Stimulated activated CD4-positive, alpha-beta T cell treated with anti-CD3 and anti-CD28 coated beads, Interleukin-2, amount 100 ng/mL, for 48 hours (primary cell): Measurements from ENCODE around the gene MCTP2.
A peak's percentile ranks its signal among the peaks of the same experiment; 100 is the strongest.

ENCODE experiments used
- DNase-seq, 2 donors: peaks; one replicate each; pipeline ENCODE4 v3.0.0-alpha.2; 2020

Gene MCTP2

DNA sequence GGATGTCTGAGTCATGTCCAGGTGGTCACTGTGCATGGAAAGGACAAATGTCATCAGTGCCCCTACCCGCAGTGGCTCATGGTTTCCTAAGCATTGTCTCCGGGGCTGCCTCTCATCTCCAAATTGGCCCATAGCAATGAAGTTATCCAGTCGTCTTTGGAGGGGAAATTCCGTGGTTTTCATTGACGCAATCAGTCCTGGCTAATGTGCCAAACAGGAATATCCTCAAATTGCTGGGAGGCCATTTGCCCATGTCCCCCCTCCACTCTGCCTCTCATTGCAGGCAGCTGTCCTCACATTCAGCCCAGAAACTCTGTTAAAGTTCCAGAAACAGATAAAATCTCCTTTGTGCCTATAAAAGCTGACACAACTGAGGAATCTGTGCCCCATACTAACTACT is 81.6 kb downstream of the MCTP2 start:
- no peak for DNase-seq

DNA sequence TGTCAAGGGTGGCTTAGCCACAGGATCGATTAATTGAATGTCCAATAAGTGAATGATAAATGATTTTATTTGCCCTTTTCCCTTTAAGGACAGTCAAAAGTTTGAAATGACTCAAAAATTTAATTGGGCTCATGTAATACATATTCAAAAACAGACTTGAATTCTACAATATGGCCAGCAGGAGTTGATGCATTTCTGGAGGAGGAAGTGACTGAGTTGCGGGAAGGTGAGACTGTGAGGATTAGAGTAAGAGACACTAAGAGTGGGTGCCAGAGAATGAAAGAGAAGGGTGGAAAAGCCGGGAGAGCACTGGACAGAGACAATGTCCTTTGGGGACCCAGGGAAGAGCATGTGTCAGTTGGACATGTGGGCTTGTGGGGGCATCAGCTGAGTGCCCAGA is 83.3 kb downstream of the MCTP2 start:
- no peak for DNase-seq

DNA sequence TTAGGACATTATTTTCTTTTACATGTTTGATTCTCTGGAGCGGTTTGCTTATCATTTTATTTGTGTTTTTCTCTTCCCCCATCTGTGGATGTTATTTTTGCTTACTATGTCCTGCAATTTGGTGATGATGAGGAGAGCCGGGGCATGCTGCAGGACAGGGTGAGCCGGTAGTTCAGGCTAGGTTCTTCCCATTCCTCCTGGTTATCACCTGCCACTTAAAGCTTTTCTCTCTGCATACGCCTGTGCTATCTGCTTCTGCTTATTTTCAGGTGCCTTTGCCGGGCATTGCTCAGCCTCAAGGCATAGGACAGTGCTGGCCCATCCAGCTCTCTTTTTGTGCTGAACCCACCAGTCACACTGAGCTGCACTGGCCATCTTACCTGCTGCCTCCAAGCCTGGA is 85.8 kb downstream of the MCTP2 start:
- no peak for DNase-seq

DNA sequence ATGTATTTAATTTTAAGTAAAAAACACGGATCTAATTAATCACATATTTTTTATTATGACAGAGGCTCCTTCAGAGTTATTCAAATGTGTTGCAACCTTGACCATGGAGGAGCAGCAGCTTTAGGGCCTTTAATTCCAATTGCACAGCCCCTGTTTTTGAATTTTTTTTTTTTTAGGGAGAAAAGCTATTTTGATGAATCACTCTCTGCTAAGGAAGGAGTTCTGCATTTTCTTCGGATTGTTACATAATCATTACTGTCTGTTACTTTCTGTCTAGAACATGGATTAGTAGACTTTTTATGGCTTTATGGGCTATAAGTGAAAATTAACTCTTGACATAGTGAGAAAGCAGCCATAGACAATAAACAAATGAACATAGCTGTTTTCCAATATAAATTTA is 90.8 kb downstream of the MCTP2 start:
- no peak for DNase-seq

DNA sequence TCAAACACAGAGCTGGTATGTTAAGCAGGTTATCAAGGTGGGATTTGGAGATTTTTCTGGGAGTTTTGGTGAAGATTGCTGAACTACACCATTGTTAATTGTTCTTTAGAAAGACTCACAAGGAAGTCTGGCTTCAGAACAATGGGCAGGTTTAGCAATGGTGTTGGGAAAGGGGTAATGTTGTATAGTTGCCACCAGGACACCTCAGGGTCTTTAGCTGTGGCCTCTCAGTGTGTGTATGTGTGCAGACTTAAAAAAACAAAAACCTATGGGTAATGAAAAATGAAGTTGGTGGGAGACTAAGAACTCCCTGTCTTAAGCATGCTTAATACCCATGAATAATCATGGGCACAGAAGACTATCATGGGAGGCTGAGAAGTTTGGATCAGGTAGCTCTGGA is 91.7 kb downstream of the MCTP2 start:
- DNase-seq: no peak

DNA sequence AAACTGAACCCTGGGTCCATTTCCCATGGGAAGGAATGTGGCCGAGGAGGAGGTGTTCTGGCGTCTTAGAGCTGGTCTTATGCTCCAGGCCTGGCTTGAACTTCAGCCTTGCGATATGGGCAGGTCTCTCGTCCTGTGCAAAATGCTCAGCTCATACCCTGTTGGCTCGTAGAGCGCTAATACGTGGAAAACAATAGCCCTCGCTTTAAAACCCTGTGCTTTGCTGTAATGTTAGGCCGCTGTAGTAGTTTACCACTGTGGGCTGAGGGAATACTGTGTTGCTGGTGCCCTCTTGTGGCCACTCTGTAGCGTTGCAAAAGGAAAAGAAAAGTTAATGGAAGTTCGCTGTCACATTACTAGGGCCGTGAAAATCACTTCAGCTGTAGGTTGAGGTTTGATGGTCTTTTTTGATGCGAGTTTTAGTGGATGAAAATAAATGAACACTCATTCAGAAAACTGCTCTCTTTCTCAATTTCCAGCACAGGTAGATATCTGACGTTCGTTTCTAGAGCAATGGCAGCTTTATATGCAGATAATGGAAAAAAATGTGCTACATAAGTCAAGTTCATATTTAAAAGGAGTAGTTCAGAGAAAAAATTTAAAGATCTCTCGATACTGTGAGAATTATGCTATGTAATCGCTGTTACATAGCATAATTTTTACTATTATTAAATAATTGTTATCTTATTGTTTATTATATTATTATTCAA is 92.9 kb downstream of the MCTP2 start:
- peak; percentile 28 to 57 for DNase-seq

DNA sequence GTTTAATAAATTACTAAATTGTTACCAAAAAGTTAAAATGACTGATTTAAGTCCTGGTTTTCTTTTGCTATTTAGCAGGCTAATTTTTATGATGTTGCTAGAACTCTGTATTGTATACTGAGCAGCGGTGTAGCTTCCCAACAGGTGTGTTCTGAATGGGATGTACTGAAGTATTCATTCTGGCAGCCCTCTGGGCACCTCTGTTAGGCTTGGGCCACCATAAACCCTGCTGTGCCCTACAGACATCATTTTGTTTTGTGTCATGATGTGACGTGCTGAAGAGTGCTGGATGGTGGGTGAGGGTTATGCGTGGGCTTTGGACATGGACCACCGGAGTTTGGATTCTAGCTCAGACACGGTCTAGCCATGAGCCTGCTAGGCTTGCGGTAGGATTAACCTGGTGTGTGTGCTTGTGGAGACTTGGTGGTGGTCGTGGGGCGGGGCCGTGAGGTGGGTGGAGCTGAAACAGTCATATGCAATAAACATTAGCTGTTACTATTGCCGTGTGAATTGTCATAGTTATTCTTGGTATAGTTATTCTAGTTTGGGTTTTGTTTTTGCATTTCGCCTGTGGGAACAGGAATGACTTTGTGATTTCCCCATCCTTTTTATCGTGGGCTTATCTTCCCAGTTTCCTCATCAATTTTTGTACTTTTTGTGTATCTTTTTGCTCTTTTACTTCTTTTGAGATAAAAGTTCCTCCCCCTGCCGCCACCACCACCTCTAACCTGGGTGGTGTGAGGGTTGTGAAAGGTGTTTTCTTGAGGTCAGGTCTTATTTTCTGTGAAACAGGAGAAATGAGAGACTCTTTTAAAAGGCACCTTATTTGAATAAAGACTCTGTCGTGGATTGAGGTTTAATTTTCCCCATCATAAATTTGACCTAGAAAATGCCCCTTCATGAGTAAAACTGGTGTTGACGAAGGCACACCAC is 93.7 kb downstream of the MCTP2 start:
- DNase-seq: no peak

DNA sequence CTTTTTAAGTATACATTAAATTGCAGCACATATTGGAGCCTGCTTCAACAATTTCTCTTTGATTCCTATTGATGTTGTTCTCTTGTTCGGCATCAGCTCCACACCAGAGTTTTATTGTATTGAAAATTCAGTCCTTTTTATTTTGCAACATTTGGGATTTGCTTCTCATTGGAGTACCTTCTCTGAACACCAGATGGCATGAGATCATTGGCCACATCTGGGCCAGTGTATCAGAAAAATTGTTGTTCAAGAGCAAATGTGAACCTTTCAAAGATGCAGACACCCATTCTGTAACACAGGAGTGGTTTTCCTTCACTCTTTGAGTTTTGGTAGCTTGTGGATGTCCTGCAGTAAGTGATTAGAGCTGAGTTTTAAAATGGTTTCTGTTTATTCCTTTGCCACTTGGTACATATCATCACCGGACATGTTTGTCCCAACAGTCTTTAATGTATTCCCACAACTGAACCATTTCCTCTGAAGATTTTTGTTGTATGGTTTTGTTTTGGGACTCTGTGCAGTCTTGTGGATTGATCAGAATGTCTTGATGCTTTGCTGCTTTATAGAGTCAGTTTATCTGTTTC is 96.1 kb downstream of the MCTP2 start:
- DNase-seq: no peak

DNA sequence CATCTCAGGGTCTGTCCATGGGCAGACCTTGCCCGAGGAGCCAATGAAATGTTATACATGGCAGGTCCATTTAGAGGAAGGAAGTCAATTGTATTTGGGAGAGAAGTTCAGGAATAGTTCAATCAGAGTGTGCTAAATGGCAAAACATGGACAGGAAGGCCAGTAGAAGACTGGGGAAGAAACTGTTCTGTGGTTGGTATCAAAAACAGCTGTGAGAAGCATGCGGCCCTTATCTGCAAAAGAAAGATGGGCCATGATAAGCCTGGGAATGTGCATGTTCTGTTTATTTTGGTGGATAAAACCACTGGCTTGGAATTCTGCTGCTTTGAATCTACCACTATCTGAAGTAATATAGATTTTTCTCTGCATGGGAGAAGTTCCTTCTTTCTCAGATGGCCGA is 100.4 kb downstream of the MCTP2 start:
- DNase-seq: no peak

DNA sequence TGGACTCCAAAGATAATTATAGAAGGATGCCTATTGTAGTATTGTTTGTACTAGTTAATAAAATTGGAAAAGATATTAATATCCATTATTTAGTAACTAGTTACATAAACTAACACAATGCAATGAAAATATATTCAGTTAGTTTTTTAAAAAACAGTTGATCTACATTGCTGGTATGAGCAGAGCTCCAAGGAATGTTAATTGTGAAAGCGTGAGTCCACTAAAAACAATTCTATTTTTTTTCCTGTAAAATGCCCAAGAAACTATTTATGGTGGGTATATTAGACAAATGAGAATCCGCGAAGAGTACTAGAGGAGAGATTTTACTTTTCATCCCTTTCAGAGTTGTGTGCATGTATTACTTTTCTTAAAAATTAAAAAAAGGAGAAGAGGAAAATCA is 104.3 kb downstream of the MCTP2 start:
- DNase-seq: no peak

DNA sequence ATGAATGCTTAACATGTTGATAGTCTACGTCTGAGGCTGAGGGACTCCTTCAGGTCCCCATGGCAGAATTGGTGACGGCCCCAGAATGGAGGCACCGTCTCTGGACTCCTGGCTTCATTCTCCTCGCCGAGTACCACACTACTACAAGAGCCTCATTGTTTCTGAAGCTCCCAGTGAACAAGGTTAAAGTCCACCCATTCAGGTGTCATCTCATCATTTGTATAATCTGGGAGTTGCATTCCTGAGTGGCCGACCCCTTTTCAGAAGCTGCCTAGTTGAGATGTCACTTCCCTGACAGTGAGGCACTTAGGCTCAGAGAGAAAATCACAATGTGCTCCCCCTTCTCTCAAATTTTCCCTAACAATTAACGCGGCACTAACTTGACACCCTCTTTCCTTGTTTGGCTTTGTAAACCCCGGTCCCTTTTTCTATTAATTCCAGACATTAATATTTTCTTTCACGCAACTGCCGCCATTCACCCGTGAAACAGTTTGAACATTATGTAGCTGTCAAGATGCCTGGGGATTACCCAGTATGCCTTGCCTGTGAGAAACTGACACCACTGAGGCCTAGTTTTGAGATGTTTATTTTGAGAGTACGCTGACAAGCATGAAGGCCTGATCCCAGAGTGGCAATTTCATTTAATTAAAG is 105.6 kb downstream of the MCTP2 start:
- no peak for DNase-seq

DNA sequence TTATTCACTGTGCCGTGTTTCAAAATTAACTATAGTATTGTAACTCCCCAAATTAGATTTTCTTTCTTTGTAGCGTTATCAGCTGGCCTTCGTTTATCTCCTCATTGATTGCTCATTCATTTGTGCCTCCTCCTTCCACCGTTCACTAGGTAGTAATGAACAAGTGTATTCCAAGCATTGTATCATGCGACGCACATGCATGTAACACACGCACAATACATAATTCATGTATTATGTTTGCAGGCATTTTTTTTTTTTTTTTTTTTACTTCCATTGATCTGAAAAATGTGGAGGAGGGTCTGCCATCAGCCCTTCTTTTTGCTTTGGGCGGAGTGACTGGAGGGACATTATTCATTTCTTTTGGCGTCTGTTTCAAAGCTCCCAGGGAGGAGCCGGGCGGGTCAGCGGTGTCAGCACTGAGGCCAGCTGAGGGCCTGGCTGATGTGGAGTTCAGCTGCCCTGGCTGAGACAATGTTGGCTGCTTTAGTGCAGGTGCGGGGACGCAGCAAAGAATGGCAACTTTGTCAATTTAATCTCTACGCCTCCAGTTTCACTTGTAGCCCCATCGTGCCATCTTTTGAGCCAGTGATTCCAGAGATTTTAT is 107.0 kb downstream of the MCTP2 start:
- DNase-seq: no peak

DNA sequence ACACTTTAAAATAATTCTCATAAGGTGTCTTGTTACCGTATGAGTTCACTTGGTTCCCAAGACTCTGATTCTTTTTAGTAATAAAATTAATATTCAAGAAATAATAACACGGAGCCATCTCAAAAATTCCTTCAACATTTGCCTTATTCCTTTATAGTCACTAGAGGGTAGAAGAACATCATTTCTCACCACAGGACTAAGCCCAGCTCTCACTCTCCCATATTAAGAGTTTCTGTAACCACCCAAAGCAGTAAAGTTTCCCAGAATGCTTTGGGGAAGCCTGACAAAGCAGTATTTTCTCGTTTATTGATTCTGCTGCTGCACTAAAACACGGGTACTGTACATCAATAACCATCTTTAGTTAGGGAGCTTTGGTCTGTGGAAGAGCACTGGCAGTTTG is 114.9 kb downstream of the MCTP2 start:
- no peak for DNase-seq

DNA sequence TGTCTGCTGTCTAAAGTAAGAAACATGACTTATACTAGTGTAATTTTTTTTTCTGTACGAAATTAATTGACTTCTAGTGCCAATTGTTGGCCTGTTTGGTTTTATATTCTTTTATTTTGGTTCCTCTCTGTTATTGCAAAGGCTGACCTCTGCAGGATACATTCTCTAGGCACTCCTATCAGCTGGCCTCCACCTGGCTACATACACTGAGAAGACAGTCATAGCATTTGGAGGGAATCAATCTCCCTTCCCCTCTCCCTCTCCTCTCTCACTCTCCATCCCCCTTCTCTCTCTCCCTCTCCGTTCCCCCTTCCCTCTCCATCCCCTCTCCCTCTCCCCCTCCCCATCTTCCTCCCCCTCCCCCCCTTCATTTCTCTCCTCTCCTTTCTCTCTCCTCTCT is 116.7 kb downstream of the MCTP2 start:
- no peak for DNase-seq

DNA sequence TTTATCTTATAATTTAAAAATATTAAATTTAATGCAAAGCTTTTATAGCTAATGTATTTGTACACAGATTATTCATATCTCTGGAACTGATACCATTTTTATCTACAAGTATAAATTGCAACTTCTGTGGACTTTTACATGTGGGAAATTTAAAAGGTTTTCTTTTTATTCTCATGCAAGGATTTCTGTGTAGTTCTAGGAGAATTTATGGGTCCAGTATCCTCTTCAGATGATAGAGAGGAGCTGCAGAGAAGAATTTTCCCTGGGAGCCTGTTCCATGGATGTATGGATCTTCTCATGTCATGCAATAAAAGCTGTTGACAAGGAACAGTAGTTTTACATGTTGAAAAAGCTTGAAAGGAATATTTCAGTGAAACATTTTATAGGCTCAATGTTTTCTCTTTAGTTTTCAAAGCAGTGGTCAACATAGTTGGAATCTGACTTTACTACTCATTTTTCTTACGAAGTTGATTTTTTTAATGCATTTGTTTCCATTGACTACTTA is 119.7 kb downstream of the MCTP2 start:
- DNase-seq: no peak

DNA sequence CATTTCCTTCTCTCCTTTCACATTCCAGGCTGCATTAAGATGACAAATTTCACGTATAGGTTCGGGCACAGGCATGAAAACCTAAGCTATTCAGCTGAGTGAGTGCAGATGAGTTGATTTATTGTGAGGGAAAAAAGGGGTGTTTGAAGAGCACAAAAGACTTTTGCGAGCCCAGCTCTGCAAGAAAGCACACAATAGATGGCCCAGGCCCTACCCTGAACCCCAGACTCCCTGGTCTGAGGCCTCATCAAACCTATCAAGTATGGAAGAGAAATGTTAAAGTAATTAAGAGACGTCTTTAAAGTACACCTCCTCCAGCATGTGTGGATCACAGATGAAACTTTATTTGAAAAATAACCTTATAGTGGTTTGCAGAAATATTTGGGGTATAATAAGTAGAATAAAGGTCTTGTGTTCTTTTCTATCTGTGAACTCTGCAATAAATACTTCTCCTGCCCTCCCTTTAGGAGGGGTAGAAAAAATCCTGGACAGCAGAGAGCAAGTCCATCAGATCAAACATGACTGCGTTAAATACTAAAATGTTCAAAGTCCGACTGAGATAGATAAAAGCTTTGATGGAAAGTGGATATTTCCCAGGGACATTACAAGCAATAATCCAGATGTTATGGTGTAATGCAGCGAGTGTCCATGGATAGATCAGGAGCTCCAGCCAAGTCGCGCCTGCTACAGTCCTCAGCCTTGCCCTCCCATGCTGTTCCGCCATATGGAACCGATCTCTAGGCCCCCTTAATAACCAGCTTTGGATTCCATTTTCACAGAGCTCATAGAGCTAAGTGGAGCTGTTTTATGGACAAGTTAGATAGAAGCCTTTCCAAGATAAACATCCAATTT is 121.5 kb downstream of the MCTP2 start:
- no peak for DNase-seq

DNA sequence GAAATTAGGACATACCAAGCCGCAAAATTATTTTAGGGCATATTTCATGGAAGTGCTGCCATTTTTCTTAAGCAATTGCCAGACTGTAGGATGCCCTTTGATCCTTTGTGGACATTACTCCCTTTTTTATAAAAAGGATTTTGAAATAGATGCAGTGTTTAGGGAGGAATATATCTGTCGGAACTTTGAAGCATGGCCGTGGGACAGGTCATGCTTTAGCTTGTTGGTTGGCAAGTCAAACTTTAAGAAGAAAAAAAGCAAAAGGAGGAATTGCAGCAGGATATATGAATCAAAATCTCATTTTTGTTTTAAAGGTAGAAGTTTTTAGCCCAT is 122.1 kb downstream of the MCTP2 start:
- DNase-seq: no peak

DNA sequence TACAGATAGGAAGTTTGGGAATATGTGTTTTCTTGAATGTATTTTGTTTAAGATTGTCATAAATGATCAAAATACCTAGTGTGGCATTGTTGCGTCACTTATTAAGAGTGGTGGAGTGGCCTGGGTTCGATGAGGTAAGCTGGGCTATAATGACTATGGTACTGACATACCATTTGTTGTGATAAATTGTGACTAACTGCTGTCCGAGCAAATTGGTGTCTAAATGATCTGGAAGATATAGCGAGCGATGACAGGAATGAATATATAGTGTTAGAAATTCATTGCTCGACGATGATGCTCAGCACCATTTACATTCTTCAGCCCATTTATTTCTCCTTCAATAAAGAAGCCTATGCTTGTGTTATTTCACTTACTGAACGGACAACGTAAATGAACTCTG is 123.3 kb downstream of the MCTP2 start:
- DNase-seq: no peak

DNA sequence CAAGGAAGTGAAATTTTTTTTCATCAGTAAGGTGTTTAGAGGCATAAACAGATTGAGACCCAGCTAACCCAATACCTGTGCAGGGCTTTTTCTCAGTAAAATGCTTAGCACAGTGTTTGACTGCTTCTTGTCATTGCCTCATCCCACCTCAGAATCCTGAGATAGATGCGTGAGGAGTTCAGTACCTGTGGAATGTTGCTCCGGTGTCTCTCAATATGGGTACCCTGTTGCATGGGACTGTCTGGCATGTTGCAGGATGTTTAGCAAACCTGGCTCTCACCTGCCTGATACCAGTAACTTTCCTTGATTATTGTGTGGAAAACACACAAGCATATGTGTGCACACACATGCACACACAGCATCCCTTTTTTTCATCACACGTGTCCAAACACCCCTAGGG is 128.4 kb downstream of the MCTP2 start:
- DNase-seq: no peak

DNA sequence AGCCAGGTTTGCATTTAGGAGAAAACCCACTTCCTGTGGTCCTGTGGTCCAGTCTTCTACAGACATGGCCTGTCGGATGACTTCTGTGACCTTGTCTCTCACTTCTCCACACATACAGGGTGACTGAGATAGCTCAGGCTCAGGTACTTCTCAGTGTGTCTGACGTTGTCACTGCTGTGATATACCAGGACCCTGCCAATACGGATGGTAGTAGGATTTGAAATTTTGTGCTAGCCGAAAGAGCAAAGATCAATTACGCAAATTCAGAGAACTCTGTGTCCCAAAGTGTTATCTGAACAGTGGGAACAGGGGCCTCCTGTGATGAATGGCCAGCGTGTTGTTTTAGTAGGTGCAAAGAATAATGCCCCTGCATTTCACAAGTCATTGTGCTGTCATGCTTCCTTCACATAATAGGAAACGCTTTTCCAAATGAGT is 128.9 kb downstream of the MCTP2 start:
- DNase-seq: no peak

DNA sequence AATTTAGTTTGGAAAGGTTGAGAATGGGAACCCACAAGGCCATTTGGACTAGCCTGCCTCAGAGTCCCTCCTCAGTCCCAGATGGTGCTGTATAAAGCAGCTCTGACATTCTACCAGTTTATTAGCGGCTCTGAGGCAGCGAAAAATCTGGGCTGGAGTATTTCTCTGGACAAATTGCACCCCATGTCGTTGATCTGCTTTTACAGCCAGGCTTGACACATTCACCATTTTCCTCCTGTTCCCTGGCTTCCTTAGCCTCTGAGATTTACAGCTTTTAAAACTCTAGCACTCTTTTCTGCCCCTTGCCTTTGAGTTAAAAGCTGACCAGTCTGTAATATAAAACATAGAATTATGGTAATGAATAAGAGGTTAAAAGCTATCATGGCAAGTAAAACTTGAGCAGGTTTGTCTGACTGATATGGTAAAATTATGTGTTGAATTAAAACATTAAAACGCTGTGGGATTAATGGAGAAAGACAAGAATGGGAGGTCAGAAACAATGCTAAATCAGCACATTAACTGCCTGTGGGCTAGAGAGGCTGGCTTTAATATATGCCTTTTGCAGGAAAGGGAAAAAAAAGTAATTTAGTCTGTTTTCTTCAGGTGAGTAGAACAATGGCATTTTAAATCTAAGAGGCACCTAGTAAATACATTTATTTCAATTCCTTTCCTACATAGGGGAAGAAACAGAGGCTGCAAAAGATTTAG is 131.2 kb downstream of the MCTP2 start:
- no peak for DNase-seq
